HepG2 (cell line): ENCODE results near the gene ARHGEF40. TPM values are rescaled to one million over a fixed set of nuclear protein-coding genes. Genes with fewer than 3 reads are reported as not detected.

Experiments
- ATM ChIP-seq: fragments of 450-650 bp; IDR thresholded peaks from 2 replicates; pipeline ENCODE4 v1.7.1; 2017; ENCODE audit warnings: mild to moderate bottlenecking, borderline replicate concordance
- ETV5 ChIP-seq: IDR thresholded peaks from 2 replicates; pipeline ENCODE4 v1.6.1; 2018; ENCODE audit warnings: missing biosample characterization, missing genetic modification reagents, inconsistent platforms, borderline replicate concordance
- HMG20B ChIP-seq: conservative IDR thresholded peaks from 2 replicates; pipeline ENCODE4 v1.6.1; 2016; ENCODE audit warnings: missing genetic modification reagents, missing compliant biosample characterization
- IKZF4 ChIP-seq: sonication (generic); formaldehyde crosslinking; IDR thresholded peaks from 2 replicates; pipeline ENCODE4 v1.5.1; 2020; ENCODE audit warnings: borderline replicate concordance, mild to moderate bottlenecking, low read depth, missing genetic modification reagents; ENCODE audit errors: not compliant biosample characterization
- JUNB ChIP-seq: sonication (generic); formaldehyde crosslinking; IDR thresholded peaks from 2 replicates; pipeline ENCODE4 v1.8.0; 2022; ENCODE audit warnings: missing genetic modification reagents, mild to moderate bottlenecking, borderline replicate concordance
- JUND ChIP-seq: sonication (generic); formaldehyde crosslinking; IDR thresholded peaks from 2 replicates; pipeline ENCODE4 v1.8.0; 2022; ENCODE audit warnings: mild to moderate bottlenecking, missing genetic modification reagents
- RFXANK ChIP-seq: IDR thresholded peaks from 2 replicates; pipeline ENCODE4 v1.6.1; 2016
- RORA ChIP-seq: sonication (generic); formaldehyde crosslinking; IDR thresholded peaks from 2 replicates; pipeline ENCODE4 v1.5.0; 2020; ENCODE audit warnings: mild to moderate bottlenecking, missing genetic modification reagents, moderate library complexity
- ZNF331 ChIP-seq: sonication (generic); formaldehyde crosslinking; IDR thresholded peaks from 2 replicates; pipeline ENCODE4 v1.4.0; 2020; ENCODE audit warnings: missing genetic modification reagents
- ZNF468 ChIP-seq: sonication (generic); formaldehyde crosslinking; IDR thresholded peaks from 2 replicates; pipeline ENCODE4 v1.8.0; 2022; ENCODE audit warnings: mild to moderate bottlenecking, moderate library complexity, missing genetic modification reagents
- ZNF484 ChIP-seq: sonication (generic); formaldehyde crosslinking; IDR thresholded peaks from 2 replicates; pipeline ENCODE4 v1.5.1; 2020; ENCODE audit warnings: mild to moderate bottlenecking, low read depth, missing genetic modification reagents, borderline replicate concordance
- ZNF564 ChIP-seq: sonication (generic); formaldehyde crosslinking; IDR thresholded peaks from 2 replicates; pipeline ENCODE4 v1.8.1; 2023; ENCODE audit warnings: mild to moderate bottlenecking, missing genetic modification reagents
- ZNF589 ChIP-seq: sonication (generic); formaldehyde crosslinking; conservative IDR thresholded peaks from 2 replicates; pipeline ENCODE4 v1.8.0; 2022; ENCODE audit warnings: mild to moderate bottlenecking, moderate library complexity, missing genetic modification reagents
- ZNF598 ChIP-seq: sonication (generic); formaldehyde crosslinking; IDR thresholded peaks from 2 replicates; pipeline ENCODE4 v1.5.1; 2020; ENCODE audit warnings: mild to moderate bottlenecking, missing genetic modification reagents, borderline replicate concordance
- ZNF672 ChIP-seq: sonication (generic); formaldehyde crosslinking; IDR thresholded peaks from 2 replicates; pipeline ENCODE4 v1.8.1; 2022; ENCODE audit warnings: missing genetic modification reagents
- polyA plus RNA-seq, 8 experiments: library from polyadenylated mRNA; depleted of rRNA in 3 of 8; stranded (reverse) in 7 of 8; unstranded in 1 of 8; fragments of >200 nt; fragmentation: Illumina TruSeq in 4 of 8; extraction: Trizol in 4 of 8; gene quantifications; 2 replicates each; pipeline versions ENCODE4 v1.2.1 to v1.2.3, GENCODE V29; 2011 to 2016; ENCODE audit warnings: low read depth in 4 of 8, missing spikeins in 1 of 8, mixed read lengths in 1 of 8; ENCODE audit not compliant: insufficient read depth in 1 of 8
- total RNA-seq, 5 experiments: library from RNA; depleted of rRNA; stranded (reverse); fragments of >200 nt; fragmentation: Illumina TruSeq; extraction: Trizol; gene quantifications; 2 replicates each; pipeline ENCODE4 v1.2.3, GENCODE V29; 2016; ENCODE audit warnings: low read depth in 1 of 5
- TF ChIP-seq, protein P1 (sequence below): sonication (generic); formaldehyde crosslinking; IDR thresholded peaks from 2 replicates; pipeline ENCODE4 v1.4.0; 2020; ENCODE audit warnings: missing genetic modification reagents, mild to moderate bottlenecking, borderline replicate concordance
- TF ChIP-seq, protein P2 (sequence below): sonication (generic); formaldehyde crosslinking; IDR thresholded peaks from 2 replicates; pipeline ENCODE4 v1.8.1; 2023; ENCODE audit warnings: missing genetic modification reagents, inconsistent platforms, borderline replicate concordance
- TF ChIP-seq, protein P3 (sequence below): sonication (generic); formaldehyde crosslinking; IDR thresholded peaks from 2 replicates; pipeline ENCODE4 v1.4.0; 2020; ENCODE audit warnings: missing genetic modification reagents
- TF ChIP-seq, protein P4 (sequence below): sonication (generic); formaldehyde crosslinking; IDR thresholded peaks from 2 replicates; pipeline ENCODE4 v1.8.1; 2023; ENCODE audit warnings: missing genetic modification reagents, mild to moderate bottlenecking, borderline replicate concordance

The ARHGEF40 gene
- total and polyA plus RNA-seq, 2 of the 13 experiments (the other 11 are each of a cell fraction or from before 2014, with no cell fraction given), result 28.1 to 78.1 TPM

DNA sequence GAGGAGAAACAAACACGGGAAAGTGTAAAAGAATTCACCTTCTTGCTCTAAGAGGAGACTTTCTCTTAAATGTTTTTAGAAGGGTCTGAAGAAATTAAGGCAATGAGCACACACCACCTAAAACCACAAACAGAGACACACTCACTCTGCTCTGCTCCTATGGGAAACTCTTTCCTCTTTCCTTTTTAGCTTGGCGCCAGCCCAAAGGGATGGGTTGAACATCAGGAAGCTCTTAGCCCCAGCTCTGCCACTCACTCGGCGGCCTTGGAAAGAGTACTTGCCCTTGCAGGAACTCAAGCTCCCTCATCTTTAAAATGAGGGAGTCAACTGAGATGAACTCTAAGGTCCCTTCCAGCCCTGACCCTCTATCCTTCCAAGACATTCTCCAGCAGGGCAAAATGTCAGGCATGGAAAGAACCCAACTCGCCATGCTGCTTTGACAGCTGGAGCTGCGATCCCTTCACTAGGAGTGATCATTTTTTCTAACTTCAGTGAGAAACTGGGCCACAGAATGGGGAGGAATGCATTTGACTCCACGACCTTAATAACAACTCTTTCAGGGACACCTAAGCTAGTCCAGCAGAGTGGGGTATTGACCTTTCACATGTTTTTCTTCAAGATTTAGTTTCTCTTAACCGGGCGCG lies 13.5 kb upstream of the ARHGEF40 start (continued):
- TF ChIP-seq, protein P1, sequence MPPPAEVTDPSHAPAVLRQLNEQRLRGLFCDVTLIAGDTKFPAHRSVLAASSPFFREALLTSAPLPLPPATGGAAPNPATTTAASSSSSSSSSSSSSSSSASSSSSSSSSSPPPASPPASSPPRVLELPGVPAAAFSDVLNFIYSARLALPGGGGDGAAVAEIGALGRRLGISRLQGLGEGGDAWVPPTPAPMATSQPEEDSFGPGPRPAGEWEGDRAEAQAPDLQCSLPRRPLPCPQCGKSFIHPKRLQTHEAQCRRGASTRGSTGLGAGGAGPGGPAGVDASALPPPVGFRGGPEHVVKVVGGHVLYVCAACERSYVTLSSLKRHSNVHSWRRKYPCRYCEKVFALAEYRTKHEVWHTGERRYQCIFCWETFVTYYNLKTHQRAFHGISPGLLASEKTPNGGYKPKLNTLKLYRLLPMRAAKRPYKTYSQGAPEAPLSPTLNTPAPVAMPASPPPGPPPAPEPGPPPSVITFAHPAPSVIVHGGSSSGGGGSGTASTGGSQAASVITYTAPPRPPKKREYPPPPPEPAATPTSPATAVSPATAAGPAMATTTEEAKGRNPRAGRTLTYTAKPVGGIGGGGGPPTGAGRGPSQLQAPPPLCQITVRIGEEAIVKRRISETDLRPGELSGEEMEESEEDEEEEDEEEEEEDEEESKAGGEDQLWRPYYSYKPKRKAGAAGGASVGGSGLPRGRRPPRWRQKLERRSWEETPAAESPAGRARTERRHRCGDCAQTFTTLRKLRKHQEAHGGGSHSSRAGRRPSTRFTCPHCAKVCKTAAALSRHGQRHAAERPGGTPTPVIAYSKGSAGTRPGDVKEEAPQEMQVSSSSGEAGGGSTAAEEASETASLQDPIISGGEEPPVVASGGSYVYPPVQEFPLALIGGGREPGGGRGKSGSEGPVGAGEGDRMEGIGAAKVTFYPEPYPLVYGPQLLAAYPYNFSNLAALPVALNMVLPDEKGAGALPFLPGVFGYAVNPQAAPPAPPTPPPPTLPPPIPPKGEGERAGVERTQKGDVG (CRISPR knock-in tag), result peak; percentile 82; the same call in 1 of the 2 replicates
- TF ChIP-seq IKZF4 (CRISPR knock-in tag), result no peak
- no peak for TF ChIP-seq JUND
- TF ChIP-seq ZNF331 (CRISPR knock-in tag), result no peak
- no peak for TF ChIP-seq RORA (CRISPR knock-in tag)
- no peak for TF ChIP-seq ZNF589 (CRISPR knock-in tag)
- TF ChIP-seq, protein P2, sequence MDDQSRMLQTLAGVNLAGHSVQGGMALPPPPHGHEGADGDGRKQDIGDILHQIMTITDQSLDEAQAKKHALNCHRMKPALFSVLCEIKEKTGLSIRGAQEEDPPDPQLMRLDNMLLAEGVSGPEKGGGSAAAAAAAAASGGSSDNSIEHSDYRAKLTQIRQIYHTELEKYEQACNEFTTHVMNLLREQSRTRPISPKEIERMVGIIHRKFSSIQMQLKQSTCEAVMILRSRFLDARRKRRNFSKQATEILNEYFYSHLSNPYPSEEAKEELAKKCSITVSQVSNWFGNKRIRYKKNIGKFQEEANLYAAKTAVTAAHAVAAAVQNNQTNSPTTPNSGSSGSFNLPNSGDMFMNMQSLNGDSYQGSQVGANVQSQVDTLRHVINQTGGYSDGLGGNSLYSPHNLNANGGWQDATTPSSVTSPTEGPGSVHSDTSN (CRISPR knock-in tag), result no peak
- no peak for TF ChIP-seq RFXANK
- TF ChIP-seq ZNF484, result no peak
- TF ChIP-seq ZNF672, result no peak
- 0 out of 2 replicates have a peak, but pooled peaks have one; percentile 32 for TF ChIP-seq HMG20B (CRISPR knock-in tag)
- TF ChIP-seq, protein P3, sequence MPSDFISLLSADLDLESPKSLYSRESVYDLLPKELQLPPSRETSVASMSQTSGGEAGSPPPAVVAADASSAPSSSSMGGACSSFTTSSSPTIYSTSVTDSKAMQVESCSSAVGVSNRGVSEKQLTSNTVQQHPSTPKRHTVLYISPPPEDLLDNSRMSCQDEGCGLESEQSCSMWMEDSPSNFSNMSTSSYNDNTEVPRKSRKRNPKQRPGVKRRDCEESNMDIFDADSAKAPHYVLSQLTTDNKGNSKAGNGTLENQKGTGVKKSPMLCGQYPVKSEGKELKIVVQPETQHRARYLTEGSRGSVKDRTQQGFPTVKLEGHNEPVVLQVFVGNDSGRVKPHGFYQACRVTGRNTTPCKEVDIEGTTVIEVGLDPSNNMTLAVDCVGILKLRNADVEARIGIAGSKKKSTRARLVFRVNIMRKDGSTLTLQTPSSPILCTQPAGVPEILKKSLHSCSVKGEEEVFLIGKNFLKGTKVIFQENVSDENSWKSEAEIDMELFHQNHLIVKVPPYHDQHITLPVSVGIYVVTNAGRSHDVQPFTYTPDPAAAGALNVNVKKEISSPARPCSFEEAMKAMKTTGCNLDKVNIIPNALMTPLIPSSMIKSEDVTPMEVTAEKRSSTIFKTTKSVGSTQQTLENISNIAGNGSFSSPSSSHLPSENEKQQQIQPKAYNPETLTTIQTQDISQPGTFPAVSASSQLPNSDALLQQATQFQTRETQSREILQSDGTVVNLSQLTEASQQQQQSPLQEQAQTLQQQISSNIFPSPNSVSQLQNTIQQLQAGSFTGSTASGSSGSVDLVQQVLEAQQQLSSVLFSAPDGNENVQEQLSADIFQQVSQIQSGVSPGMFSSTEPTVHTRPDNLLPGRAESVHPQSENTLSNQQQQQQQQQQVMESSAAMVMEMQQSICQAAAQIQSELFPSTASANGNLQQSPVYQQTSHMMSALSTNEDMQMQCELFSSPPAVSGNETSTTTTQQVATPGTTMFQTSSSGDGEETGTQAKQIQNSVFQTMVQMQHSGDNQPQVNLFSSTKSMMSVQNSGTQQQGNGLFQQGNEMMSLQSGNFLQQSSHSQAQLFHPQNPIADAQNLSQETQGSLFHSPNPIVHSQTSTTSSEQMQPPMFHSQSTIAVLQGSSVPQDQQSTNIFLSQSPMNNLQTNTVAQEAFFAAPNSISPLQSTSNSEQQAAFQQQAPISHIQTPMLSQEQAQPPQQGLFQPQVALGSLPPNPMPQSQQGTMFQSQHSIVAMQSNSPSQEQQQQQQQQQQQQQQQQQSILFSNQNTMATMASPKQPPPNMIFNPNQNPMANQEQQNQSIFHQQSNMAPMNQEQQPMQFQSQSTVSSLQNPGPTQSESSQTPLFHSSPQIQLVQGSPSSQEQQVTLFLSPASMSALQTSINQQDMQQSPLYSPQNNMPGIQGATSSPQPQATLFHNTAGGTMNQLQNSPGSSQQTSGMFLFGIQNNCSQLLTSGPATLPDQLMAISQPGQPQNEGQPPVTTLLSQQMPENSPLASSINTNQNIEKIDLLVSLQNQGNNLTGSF, result no peak
- TF ChIP-seq JUNB, result no peak
- TF ChIP-seq ZNF598 (CRISPR knock-in tag), result no peak
- TF ChIP-seq, protein P4, sequence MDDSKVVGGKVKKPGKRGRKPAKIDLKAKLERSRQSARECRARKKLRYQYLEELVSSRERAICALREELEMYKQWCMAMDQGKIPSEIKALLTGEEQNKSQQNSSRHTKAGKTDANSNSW (CRISPR knock-in tag), result no peak
- TF ChIP-seq ETV5 (CRISPR knock-in tag), result no peak
- TF ChIP-seq ZNF468 (CRISPR knock-in tag), result no peak
- no peak for TF ChIP-seq ATM
- TF ChIP-seq ZNF564, result no peak
